Activated naive CD4-positive, alpha-beta T cell treated with anti-CD3 and anti-CD28 coated beads, Interleukin-2, amount 10 ng/mL, durations not matched to agents 7 days and 5 days (primary cell): ENCODE measurements around the gene ACOX1.

ENCODE experiments used
- CTCF ChIA-PET: fragments of 350-600 bp; sonication (Branson Sonifier 250); formaldehyde crosslinking; loops from one replicate; lab custom pipeline; 2021; ENCODE audit warnings: antibody characterized with exemption; lab: Charles Lee
- DNase-seq: peaks from one replicate; pipeline ENCODE4 v3.0.0-alpha.2; 2020
- H3K27ac Mint-ChIP-seq: one replicate; pipeline ENCODE4 v1.8.0; 2021; ENCODE audit warnings: mild to moderate bottlenecking, moderate library complexity, mixed read lengths
- H3K27me3 Mint-ChIP-seq: one replicate; pipeline ENCODE4 v1.8.0; 2021; ENCODE audit warnings: mild to moderate bottlenecking, mixed read lengths
- H3K36me3 Mint-ChIP-seq: one replicate; pipeline ENCODE4 v1.8.0; 2021; ENCODE audit warnings: mixed read lengths
- H3K4me1 Mint-ChIP-seq: one replicate; pipeline ENCODE4 v1.8.0; 2021; ENCODE audit warnings: mixed read lengths
- H3K4me3 Mint-ChIP-seq: one replicate; pipeline ENCODE4 v1.8.0; 2021; ENCODE audit warnings: mild to moderate bottlenecking, moderate library complexity, mixed read lengths
- H3K9me3 Mint-ChIP-seq: one replicate; pipeline ENCODE4 v1.8.0; 2021; ENCODE audit warnings: mixed read lengths

The ACOX1 gene

GRCh38 chr17:75959051-75959838, 19.7 kb downstream of the ACOX1 start:
- H3K27me3 Mint-ChIP-seq = no peaks in the 10 kb centered on the region
- no peak overlapping the region for H3K4me3 Mint-ChIP-seq
- no peak overlapping the region for H3K27ac Mint-ChIP-seq
- CTCF ChIA-PET = interaction anchor here (1.4 kb wide), 1 partner anchor 55 kb away, joined by 3 read pairs; no protein-coding TSS in a partner anchor
- DNase-seq = no peak
- H3K36me3 Mint-ChIP-seq = peaks cover 15% of the 10 kb centered on the region
- H3K9me3 Mint-ChIP-seq = no peaks in the 10 kb centered on the region
- peaks cover 3% of the 10 kb centered on the region for H3K4me1 Mint-ChIP-seq

- H3K27me3 Mint-ChIP-seq = no peaks in the 10 kb centered on the region
- no peak overlapping the region for H3K4me3 Mint-ChIP-seq
- peaks cover 42% of the 10 kb centered on the region for H3K36me3 Mint-ChIP-seq
- H3K4me1 Mint-ChIP-seq = peaks cover 16% of the 10 kb centered on the region
- peak overlapping the region; percentile 30 for H3K27ac Mint-ChIP-seq
- H3K9me3 Mint-ChIP-seq = no peaks in the 10 kb centered on the region
- CTCF ChIA-PET = interaction anchor here (1.0 to 1.1 kb wide), 2 partner anchors 55 to 63 kb away, joined by 3 read pairs; no protein-coding TSS in a partner anchor
- DNase-seq = no peak
Measured at GRCh38 chr17:75950855-75951554, 28.0 kb downstream of the ACOX1 start.

GRCh38 chr17:75950421-75950820, 28.5 kb downstream of the ACOX1 start:
- Mint-ChIP-seq H3K27ac (no peak overlapping the region), H3K27me3 (no peaks in the 10 kb centered on the region), H3K4me3 (no peak overlapping the region), H3K9me3 (no peaks in the 10 kb centered on the region), H3K36me3 (peaks cover 38% of the 10 kb centered on the region), H3K4me1 (peaks cover 16% of the 10 kb centered on the region)
- DNase-seq = no peak
- CTCF ChIA-PET = interaction anchor here (0.8 to 1.1 kb wide), 2 partner anchors 64 to 329 kb away, joined by 3 read pairs; no protein-coding TSS in a partner anchor

GRCh38 chr17:75945211-75945610, 33.8 kb downstream of the ACOX1 start:
- no peak for DNase-seq
- CTCF ChIA-PET = interaction anchor here (1.1 to 1.3 kb wide), 2 partner anchors 19 to 60 kb away, joined by 3 read pairs; no protein-coding TSS in a partner anchor
- Mint-ChIP-seq H3K27me3 (no peaks in the 10 kb centered on the region), H3K4me1 (peaks cover 15% of the 10 kb centered on the region), H3K27ac (no peak overlapping the region), H3K9me3 (no peaks in the 10 kb centered on the region), H3K36me3 (peaks cover 19% of the 10 kb centered on the region), H3K4me3 (no peak overlapping the region)

GRCh38 chr17:75943491-75943890, 35.5 kb downstream of the ACOX1 start:
- Mint-ChIP-seq H3K36me3 (peaks cover 7% of the 10 kb centered on the region), H3K27ac (no peak overlapping the region), H3K4me3 (no peak overlapping the region), H3K4me1 (peaks cover 21% of the 10 kb centered on the region), H3K27me3 (no peaks in the 10 kb centered on the region), H3K9me3 (no peaks in the 10 kb centered on the region)
- DNase-seq = no peak
- CTCF ChIA-PET = no interaction called here

GRCh38 chr17:75942473-75942872, 36.5 kb downstream of the ACOX1 start:
- H3K27ac Mint-ChIP-seq = no peak overlapping the region
- no peaks in the 10 kb centered on the region for H3K9me3 Mint-ChIP-seq
- no peaks in the 10 kb centered on the region for H3K27me3 Mint-ChIP-seq
- DNase-seq = no peak
- H3K4me3 Mint-ChIP-seq = no peak overlapping the region
- peaks cover 4% of the 10 kb centered on the region for H3K36me3 Mint-ChIP-seq
- H3K4me1 Mint-ChIP-seq = peaks cover 21% of the 10 kb centered on the region
- CTCF ChIA-PET = no interaction called here

GRCh38 chr17:75941442-75941819, 37.5 kb downstream of the ACOX1 start:
- no peak overlapping the region for H3K27ac Mint-ChIP-seq
- H3K9me3 Mint-ChIP-seq = no peaks in the 10 kb centered on the region
- DNase-seq = no peak
- H3K27me3 Mint-ChIP-seq = no peaks in the 10 kb centered on the region
- peak overlapping the region; percentile 93 for H3K4me3 Mint-ChIP-seq
- H3K36me3 Mint-ChIP-seq = peaks cover 2% of the 10 kb centered on the region
- CTCF ChIA-PET = interaction anchor here (0.8 to 0.9 kb wide), 3 partner anchors 14 to 73 kb away, joined by 3 read pairs; partner anchors contain the start of gene CDK3
- peaks cover 21% of the 10 kb centered on the region for H3K4me1 Mint-ChIP-seq

GRCh38 chr17:75940727-75941441, 38.1 kb downstream of the ACOX1 start, which contains the start of gene FBF1:
FBF1 (minus strand) TSS chr17:75941042; CDS start chr17:75938149, 2,893 bp downstream.
- CTCF ChIA-PET = interaction anchor here (0.6 to 0.9 kb wide), 4 partner anchors 13 to 389 kb away, joined by 3 read pairs; partner anchors contain the start of gene CDK3
- H3K4me3 Mint-ChIP-seq = peak within 1 kb of the TSS; percentile 93
- no peaks in the 10 kb centered on the region for H3K36me3 Mint-ChIP-seq
- no peaks in the 10 kb centered on the region for H3K27me3 Mint-ChIP-seq
- peaks cover 21% of the 10 kb centered on the region for H3K4me1 Mint-ChIP-seq
- H3K9me3 Mint-ChIP-seq = no peaks in the 10 kb centered on the region
- DNase-seq = peak; percentile 94
- peak within 1 kb of the TSS; percentile 80 for H3K27ac Mint-ChIP-seq

GRCh38 chr17:75937652-75938051, 41.3 kb downstream of the ACOX1 start:
- no peak for DNase-seq
- Mint-ChIP-seq H3K27me3 (no peaks in the 10 kb centered on the region), H3K27ac (no peak overlapping the region), H3K36me3 (no peaks in the 10 kb centered on the region), H3K4me1 (peaks cover 21% of the 10 kb centered on the region), H3K4me3 (no peak overlapping the region), H3K9me3 (no peaks in the 10 kb centered on the region)
- CTCF ChIA-PET = interaction anchor here (0.8 kb wide), 1 partner anchor 33 kb away, joined by 3 read pairs; the partner anchor contains the start of gene MRPL38

- CTCF ChIA-PET = no interaction called here
- no peak for DNase-seq
- no peaks in the 10 kb centered on the region for H3K4me1 Mint-ChIP-seq
- no peaks in the 10 kb centered on the region for H3K36me3 Mint-ChIP-seq
- no peak overlapping the region for H3K4me3 Mint-ChIP-seq
- H3K9me3 Mint-ChIP-seq = no peaks in the 10 kb centered on the region
- no peak overlapping the region for H3K27ac Mint-ChIP-seq
- H3K27me3 Mint-ChIP-seq = no peaks in the 10 kb centered on the region
Measured at GRCh38 chr17:75933808-75934207, 45.2 kb downstream of the ACOX1 start.

GRCh38 chr17:75932852-75933251, 46.1 kb downstream of the ACOX1 start:
- no peak overlapping the region for H3K27ac Mint-ChIP-seq
- H3K9me3 Mint-ChIP-seq = no peaks in the 10 kb centered on the region
- H3K27me3 Mint-ChIP-seq = no peaks in the 10 kb centered on the region
- no peak overlapping the region for H3K4me3 Mint-ChIP-seq
- DNase-seq = no peak
- H3K36me3 Mint-ChIP-seq = no peaks in the 10 kb centered on the region
- H3K4me1 Mint-ChIP-seq = no peaks in the 10 kb centered on the region
- CTCF ChIA-PET = no interaction called here

- Mint-ChIP-seq H3K36me3 (no peaks in the 10 kb centered on the region), H3K4me1 (no peaks in the 10 kb centered on the region), H3K4me3 (no peak overlapping the region), H3K27me3 (no peaks in the 10 kb centered on the region), H3K27ac (no peak overlapping the region), H3K9me3 (no peaks in the 10 kb centered on the region)
- CTCF ChIA-PET = no interaction called here
- DNase-seq = no peak
Measured at GRCh38 chr17:75931062-75931461, 47.9 kb downstream of the ACOX1 start.

GRCh38 chr17:75927286-75927922, 51.6 kb downstream of the ACOX1 start:
- no peak for DNase-seq
- no peaks in the 10 kb centered on the region for H3K36me3 Mint-ChIP-seq
- H3K27me3 Mint-ChIP-seq = no peaks in the 10 kb centered on the region
- H3K9me3 Mint-ChIP-seq = no peaks in the 10 kb centered on the region
- CTCF ChIA-PET = interaction anchor here (0.9 to 1.5 kb wide), 7 partner anchors 10 to 74 kb away, joined by 3 to 4 read pairs (median 4); partner anchors contain the start of gene FBF1
- no peak overlapping the region for H3K27ac Mint-ChIP-seq
- H3K4me3 Mint-ChIP-seq = no peak overlapping the region
- no peaks in the 10 kb centered on the region for H3K4me1 Mint-ChIP-seq
